Hindlimb muscle (tissue), 1 donor: ENCODE results near the gene FAAP100. TPM values are rescaled to one million over a fixed set of nuclear protein-coding genes. Genes with fewer than 3 reads are reported as not detected.

Experiments
- DNase-seq: peaks from one replicate; pipeline ENCODE4 v3.0.0-alpha.2; 2013
- polyA plus RNA-seq: library from polyadenylated mRNA; unstranded; fragments of 120-200 nt; gene quantifications from one replicate; pipeline ENCODE4 v1.2.1, GENCODE V29; 2013; ENCODE audit not compliant: insufficient read length

Gene FAAP100
- polyA plus RNA-seq, 1 donor, result 22.3 TPM

- no peak for DNase-seq
These were observed 41.2 kb downstream of the FAAP100 start for GRCh38 chr17:81510785-81511553.

GRCh38 chr17:81509972-81510784 lies 42.0 kb downstream of the FAAP100 start:
- no peak for DNase-seq

GRCh38 chr17:81509207-81509971 lies 42.8 kb downstream of the FAAP100 start:
- DNase-seq, result no peak

- no peak for DNase-seq
These were observed 43.4 kb downstream of the FAAP100 start for GRCh38 chr17:81508639-81509206.

GRCh38 chr17:81503619-81504018 lies 48.5 kb downstream of the FAAP100 start:
- DNase-seq, result no peak

- no peak for DNase-seq
These were observed 49.6 kb downstream of the FAAP100 start for GRCh38 chr17:81502471-81503017.

- DNase-seq, result no peak
These were observed 52.1 kb downstream of the FAAP100 start for GRCh38 chr17:81500047-81500446.

- DNase-seq, result no peak
These were observed 52.6 kb downstream of the FAAP100 start for GRCh38 chr17:81499601-81499970.

- no peak for DNase-seq
These were observed 53.1 kb downstream of the FAAP100 start for GRCh38 chr17:81498953-81499600.

- no peak for DNase-seq
These were observed 57.4 kb downstream of the FAAP100 start for GRCh38 chr17:81494626-81495377.

- no peak for DNase-seq
These were observed 58.7 kb downstream of the FAAP100 start for GRCh38 chr17:81493198-81494038.

- DNase-seq, result no peak
These were observed 59.4 kb downstream of the FAAP100 start for GRCh38 chr17:81492706-81493105.

GRCh38 chr17:81492202-81492601 lies 60.0 kb downstream of the FAAP100 start:
- DNase-seq, result no peak

- DNase-seq, result no peak
These were observed 60.4 kb downstream of the FAAP100 start for GRCh38 chr17:81491761-81492160.

- DNase-seq, result no peak
These were observed 61.0 kb downstream of the FAAP100 start for GRCh38 chr17:81491181-81491581.

GRCh38 chr17:81489998-81490992 lies 61.9 kb downstream of the FAAP100 start:
- DNase-seq, result no peak
